IPS-18c (cell line): ENCODE measurements around the gene DHRS3.
"Not testable (repeated sequence)": the region's sequence is repeated elsewhere in the genome, so short reads cannot be mapped to it uniquely, and the experiment has no call there.

Experiments
- H3K4me3 ChIP-seq: 2 replicates; pipeline ENCODE4 v1.7.0; 2013; ENCODE audit warnings: low read depth, mild to moderate bottlenecking, low read length, moderate library complexity; ENCODE audit not compliant: insufficient read depth
- H3K9me3 ChIP-seq: one replicate; pipeline ENCODE4 v1.6.1; 2013; ENCODE audit warnings: mild to moderate bottlenecking, low read length, moderate library complexity; ENCODE audit not compliant: control insufficient read depth, insufficient read depth

Gene DHRS3

DNA sequence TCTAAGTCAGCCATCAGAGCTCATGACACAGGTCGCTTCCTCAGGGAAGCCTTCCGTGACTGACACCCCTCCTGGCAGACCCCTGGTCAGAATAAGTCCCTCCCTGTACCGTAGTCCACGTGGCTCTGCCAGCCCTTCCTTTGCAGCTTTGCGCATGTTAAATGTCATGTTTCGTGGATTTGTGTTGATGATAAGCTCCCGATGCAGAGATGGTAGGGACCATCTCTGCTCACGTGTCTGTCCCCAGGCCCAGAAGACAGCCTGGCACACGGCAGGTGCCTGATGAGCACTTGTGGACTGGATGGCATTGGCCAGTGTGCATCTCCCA, 75.9 kb downstream of the DHRS3 start:
- Histone ChIP-seq H3K9me3 (no peaks in the 10 kb centered on the region), H3K4me3 (no peak overlapping the region)

DNA sequence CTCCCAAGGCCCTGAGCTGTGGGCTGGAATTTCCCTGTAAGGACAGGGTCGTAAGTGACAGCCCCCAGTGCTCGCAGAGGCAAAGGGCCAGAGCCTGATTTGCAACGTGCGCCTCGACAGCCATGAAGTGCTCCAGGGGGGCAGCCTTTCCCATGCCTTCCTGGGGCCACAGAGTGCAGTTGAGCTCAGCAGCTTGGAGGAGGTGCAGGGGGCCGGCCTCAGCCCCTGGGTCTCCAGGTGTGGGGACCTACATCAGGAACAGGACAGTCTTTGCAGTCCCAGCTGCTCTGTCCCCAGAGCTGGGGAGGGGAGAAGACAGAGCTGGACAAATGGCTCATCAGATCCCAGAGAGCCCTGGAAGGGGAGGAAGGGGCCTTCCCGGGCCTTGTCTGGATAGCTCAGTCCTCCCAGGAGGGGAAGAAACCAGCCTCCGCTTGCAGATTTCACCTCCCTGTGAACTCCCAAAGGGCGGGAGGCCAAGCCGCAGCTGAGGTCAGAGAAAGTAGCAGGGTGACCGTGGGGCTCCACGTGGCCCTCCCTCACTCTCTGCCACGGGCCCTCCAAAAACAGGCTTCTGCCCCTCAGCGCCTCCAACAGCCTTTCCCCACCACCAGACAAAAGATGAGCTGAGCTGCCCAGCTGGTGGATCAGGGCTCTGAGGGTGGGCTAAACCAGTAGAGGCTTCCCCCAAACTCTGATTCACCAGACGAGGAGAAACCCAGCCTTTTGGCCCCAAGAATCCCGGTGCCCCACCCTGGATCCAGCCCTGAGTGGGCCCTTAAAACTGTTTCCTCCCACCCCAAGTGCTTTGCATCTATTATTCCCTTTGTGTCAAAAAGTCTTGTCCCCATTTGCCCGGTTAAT, 76.5 kb downstream of the DHRS3 start:
- no peaks in the 10 kb centered on the region for H3K9me3 ChIP-seq

DNA sequence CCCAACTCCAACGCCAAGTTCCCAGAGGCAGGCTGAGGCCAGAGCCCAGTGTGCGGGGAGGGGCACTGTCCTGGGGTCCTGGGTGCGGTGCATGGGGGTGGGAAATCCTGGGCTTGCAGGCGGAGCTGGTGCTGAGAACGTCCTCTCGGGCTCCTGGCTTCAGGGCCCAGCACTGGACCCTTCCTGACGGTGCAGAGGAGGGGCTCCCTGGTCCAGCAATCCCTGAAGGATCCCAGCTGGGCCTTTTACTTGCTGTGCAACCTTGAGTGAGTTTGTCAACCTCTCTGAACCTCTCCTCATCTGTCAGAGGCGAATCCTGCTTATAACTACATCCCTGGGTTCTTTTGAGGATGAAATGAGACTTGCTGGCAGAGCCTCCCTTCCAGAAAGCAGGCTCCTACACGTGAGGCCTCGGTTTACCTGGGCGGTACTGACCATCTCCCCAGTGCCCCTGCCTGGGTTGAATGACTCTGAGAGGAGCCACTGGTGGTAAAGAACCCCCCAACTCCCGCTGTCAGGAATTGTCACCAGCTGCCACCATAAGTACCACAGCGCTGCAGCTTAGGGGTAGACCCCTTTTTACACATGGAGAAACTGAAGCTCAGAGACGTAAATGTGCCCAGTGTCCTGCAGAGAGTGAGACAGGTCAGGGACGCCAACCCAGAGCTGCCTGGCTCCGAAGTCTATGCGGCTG, 77.3 kb downstream of the DHRS3 start:
- Histone ChIP-seq H3K9me3 (no peaks in the 10 kb centered on the region), H3K4me3 (peak overlapping the region; percentile 20; the same call in 1 of the 2 replicates)

More for the DNA sequence above, 76.5 kb downstream of the DHRS3 start:
- no peak overlapping the region for H3K4me3 ChIP-seq

DNA sequence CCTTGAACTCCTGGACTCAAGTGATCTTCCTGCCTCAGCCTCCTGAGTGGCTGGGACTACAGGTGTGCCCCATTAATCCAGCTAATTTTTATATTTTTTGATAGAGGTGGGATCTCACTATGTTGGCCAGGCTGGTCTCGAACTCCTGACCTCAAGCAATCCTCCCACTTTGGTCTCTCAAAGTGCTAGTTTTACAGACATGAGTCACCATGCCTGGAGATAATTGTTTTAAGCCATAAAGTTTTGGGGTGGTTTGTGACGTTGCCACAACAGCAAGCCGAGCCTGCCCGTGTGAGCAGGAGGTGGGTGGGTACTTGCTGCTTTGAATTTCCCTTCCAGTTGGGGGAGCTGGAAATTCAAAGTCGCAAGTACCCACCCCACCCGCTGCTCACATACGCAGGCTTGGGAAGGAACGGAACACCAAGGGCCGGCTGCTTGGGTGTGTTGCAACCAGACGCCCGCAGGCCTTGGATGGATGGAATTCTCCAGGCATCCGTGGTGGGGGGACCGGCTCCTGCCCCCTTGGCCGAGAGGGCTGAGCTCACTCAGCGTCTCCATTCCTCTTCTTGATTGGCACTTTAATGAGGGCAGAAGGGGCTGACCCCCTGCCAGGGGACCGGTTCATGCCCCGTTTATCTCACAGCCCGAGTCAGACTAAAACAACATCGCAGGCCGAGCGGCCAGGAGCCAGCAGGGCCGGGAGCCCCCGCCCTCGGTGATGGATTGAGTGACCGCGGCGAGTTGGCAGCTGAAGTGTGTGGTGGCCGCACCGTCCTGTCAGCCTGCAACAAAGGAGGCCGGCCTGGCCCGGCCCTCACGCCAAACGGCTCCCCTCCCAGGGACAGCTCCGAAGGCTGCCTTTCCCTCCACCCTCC, 78.1 kb downstream of the DHRS3 start:
- peak overlapping the region; percentile 20; the same call in 1 of the 2 replicates for H3K4me3 ChIP-seq
- H3K9me3 ChIP-seq, result no peaks in the 10 kb centered on the region

DNA sequence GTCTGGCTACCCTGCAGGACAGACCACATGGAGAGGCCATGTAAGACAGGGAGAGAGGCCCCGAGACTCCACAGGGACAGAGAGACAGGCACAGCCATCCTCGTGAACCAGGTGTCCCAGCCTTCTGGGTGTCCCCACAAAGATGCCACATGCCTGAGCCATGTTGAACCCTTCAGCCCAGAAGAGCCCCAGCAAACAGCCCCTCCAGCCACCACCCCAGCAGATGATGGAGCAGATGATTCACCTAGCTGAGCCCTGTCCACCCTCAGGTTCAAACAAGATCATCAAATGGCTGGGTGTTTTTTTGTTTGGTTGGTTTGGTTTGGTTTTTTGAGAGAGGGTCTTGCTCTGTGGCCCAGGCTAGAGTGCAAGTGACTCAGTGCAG, 78.7 kb downstream of the DHRS3 start:
- H3K9me3 ChIP-seq, result no peaks in the 10 kb centered on the region
- H3K4me3 ChIP-seq, result no peak overlapping the region

DNA sequence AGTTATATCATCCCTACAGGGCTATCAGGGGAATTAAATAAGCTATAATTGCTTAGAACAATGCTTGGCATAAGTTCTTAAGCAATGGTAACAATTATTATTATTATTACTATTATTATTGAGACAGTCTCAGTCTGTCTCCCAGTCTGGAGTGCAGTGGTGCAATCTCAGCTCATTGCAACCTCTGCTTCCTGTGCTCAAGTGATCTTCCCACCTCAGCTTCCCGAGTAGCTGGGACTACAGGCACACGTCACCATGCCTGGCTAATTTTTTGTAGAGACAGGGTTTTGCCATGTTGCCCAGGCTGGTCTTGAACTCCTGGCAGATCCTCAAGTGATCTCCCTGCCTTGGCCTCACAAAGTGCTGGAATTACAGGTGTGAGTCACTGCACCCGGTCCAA, 79.5 kb downstream of the DHRS3 start:
- not testable (repeated sequence) for H3K4me3 ChIP-seq, H3K9me3 ChIP-seq

DNA sequence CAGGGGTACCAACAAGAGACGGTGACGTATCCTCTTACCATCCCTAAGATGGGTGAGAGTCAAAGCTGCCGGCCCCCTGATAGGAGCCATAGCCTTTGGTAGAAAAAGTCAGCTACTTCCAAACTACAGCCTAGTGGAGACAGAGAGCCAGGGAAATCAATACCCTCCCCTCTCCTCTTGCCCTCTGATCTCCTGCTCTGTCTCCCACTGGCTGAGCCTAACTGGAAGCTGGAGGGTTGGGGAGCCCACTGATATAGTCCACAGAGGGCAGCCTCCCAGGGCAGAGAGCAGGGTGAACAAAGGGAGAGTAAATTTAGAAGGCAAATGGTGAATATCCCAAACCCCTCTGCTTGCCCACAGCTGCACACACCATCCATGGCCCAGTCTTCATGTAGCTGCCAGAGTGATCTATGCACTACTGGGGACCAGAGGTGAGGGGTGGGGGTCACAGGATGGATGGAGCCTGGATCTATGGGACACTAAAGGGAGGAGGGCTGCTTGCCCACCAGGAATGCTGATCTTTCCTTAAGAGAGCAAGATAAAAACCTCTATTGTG, 80.0 kb downstream of the DHRS3 start:
- no peaks in the 10 kb centered on the region for H3K9me3 ChIP-seq
- no peak overlapping the region for H3K4me3 ChIP-seq

DNA sequence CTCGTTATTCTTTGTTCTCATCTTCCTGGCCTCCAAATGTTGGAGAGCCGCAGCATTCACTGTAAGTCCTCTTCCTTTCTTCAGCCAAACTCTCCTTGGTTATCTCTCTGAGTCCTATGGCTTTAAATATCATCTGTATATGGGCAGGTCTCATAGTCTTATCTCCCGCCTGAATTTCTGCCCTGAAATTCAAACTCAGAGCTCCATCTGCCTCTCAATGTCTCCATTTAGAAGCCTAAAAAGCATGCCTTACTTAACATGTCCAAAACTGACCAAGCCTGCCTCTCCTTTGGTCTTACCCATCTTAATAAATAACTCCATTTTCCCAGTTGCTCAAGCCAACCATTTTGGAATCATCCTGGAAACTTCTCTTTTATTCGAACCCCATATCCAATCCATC, 80.7 kb downstream of the DHRS3 start:
- no peaks in the 10 kb centered on the region for H3K9me3 ChIP-seq
- no peak overlapping the region for H3K4me3 ChIP-seq

DNA sequence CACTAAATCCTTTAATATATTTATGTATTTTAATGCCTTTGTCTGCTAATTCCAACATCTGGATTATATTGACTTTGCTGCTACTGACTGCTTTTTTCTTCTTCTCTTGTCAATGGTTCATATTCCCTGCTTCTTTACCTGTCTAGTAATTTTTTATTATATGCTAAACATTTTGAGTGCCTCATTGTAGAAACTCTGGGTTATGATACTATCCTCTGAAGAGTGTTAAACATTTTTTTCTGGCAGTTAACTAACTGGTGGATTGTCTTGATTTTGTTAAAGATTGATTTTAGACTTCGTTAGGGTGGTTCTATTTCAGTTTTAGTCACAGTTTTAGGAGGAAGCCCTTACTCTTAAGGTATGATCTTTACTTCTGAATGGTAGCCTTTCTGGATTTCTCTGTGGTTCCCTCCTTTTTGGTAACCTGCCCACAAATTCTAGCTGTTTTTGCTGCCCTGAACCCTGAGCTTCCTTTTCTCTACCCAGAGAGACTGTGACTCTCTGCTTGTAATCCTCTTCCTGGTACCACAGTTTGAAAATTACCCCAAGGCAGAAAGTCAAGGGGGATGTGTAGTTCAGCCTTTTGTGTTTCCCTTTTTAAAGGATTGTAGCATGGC, 81.9 kb downstream of the DHRS3 start:
- no peaks in the 10 kb centered on the region for H3K9me3 ChIP-seq

DNA sequence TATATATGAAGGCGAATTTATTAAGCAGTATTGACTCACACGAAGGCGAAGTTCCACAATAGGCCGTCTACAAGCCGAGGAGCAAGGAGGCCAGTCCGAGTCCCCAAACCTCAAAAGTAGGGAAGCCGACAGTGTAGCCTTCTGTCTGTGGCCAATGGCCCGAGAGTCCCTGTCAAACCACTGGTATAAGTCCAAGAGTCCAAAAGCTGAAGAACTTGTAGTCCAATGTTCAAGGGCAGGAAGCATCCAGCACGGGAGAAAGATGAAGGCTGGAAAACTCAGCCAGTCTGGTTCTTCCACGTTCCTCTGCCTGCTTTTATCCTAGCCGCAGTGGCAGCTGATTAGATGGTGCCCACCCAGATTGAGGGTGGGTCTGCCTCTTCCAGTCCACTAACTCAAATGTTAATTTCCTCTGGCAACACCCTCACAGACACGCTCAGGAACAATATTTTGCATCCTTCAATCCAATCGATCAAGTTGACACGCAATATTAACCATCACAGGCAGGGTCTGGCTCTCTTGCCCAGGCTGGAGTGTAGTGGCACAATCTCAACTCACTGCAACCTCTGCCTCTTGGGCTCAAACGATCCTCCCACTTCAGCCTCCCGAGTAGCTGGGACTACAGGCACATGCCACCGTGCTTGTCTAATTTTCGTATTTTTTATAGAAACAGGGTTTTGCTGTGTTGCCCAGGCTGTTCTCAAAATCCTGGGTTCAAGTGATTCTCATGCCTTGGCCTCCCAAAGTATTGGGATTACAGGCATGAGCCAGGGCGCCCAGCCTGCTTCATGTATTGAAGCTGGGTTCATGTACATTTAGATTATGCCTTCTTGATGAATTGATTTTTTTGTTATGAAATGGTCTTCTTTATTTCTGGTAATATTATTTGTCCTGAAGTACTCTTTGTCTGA, 85.3 kb downstream of the DHRS3 start:
- Histone ChIP-seq H3K9me3 (no peaks in the 10 kb centered on the region), H3K4me3 (no peak overlapping the region)

More for the DNA sequence above, 81.9 kb downstream of the DHRS3 start:
- H3K4me3 ChIP-seq, result no peak overlapping the region

DNA sequence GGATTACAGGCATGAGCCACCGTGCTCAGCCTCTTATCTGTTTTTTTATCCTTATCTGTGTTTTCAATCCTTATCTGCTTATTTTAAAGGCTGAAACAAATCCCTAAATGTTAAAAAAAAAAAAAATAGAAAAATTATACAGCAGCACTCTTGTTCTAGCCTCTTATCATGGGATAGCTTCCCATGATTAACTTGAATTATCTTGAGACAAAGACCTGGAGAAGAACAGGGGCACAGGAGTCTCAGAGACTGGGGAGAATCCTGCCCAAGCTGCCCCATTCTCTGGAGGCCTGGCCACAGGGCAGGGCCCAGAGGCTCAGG, 86.9 kb downstream of the DHRS3 start:
- Histone ChIP-seq H3K9me3 (no peaks in the 10 kb centered on the region), H3K4me3 (no peak overlapping the region)

DNA sequence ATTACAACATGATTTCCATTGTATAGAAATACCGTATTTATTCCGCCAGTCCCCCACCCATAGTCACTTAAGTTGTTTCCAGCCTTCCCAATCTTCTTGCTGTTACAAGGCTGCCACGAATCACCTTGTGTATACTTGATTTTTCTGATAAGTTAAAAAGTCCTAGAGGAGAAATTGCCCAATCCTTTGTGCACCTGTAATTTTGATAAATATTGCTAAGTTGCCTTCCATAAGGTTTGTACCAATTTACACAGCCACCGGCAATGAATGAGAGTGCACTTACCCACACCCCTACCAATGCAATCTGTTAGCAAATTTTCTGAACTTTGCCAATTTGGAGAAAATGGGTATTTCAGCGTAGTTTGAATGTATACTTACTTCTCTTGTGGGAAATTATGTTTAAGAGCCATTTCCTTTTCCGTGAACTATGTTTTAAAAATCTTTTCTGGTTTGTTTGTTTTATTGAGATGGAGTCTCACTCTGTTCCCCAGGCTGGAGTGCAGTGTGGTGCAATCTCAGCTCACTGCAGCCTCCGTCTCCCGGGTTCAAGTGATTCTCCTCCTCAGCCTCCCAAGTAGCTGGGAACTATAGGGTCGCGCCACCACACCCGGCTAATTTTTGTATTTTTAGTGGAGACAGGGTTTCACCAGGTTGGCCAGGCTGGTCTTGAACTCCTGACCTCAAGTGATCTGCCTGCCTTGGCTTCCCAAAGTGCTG, 87.4 kb downstream of the DHRS3 start:
- H3K9me3 ChIP-seq, result no peaks in the 10 kb centered on the region
- no peak overlapping the region for H3K4me3 ChIP-seq

DNA sequence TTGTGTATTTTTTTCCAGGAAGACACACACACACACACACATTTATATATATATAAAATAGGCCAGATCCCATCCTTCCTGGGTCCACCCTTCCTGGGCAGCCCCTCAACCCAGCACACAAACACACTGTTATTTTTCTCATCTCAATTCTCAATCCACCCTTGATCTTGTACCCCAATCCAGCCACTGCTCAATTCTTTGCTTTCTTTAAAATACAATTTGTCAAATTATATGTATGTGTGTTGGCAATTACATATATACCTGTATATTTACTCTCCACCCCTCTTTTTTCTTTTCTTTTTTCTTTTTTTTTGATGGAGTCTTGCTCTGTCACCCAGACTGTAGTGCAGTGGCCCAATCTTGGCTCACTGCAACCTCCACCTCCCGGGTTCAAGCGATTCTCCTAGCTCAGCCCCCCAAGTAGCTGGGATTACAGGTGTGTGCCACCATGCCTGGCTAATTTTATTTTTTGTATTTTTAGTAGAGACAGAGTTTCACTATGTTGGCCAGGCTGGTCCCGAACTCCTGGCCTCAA, 88.3 kb downstream of the DHRS3 start:
- H3K4me3 ChIP-seq, result no peak overlapping the region
- H3K9me3 ChIP-seq, result no peaks in the 10 kb centered on the region

DNA sequence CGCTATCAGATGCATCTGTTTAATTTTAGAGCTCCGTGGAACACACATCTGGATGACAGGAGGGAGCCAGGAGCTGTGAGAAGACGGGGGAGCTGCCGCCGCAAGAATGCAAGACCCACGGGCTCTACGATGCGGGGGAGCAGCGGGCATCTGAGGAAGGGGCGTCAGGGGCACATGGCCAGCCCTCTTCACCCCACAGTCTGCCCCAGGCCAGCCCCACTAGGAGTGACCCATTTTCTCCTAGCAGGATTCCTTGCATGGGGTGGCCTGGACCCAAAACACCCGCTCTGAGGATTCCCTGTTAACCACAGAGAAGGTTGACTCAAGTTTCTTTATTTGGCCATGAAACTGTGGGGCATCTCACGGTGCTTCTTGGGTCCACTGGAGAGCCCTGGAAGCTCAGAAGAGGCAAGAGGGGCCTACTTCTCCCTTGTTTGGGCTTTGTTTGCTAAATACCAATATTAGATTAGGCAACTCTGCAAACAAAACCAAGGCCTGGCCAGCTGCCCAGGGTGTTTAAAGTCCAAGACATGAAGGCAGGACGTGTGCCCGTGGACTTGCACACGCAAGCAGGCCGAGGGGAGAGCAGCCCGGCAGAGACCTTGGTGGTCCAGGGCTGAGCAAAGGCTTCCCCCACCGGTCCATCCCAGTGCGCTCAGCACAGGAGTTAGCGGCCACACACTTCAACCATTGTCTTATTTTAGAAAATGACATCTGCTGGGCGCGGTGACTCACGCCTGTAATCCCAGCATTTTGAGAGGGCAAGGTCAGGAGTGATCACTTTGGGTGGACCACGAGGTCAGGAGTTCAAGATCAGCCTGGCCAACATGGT, 89.8 kb downstream of the DHRS3 start:
- H3K9me3 ChIP-seq, result no peaks in the 10 kb centered on the region
- no peak overlapping the region for H3K4me3 ChIP-seq

DNA sequence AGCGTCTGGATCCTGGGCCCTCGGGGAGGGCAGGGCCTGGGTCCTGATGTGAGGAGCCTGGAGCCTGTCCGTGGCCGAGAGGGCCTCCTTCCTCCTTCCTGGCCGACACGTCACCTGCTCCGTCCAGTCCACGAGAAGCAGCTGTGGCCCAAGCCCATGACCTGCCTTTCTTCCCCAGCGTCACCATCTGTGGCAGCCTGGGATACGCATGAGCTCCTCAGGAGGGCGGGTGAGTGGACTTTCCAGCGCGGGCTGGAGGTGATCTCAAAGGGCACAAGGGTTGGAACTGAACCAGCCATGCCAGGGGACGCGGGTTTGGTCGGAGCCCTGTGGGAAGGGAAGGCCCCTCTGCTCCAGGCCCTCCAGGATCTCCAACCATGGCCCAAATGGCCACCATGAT, 90.4 kb downstream of the DHRS3 start:
- Histone ChIP-seq H3K4me3 (no peak overlapping the region), H3K9me3 (no peaks in the 10 kb centered on the region)
